ENCODE results near the gene LSM14A. TPM values are rescaled to one million over a fixed set of nuclear protein-coding genes. Genes with fewer than 3 reads are reported as not detected.

Gene LSM14A
- total RNA-seq, 1 experiment from 2014 or later: 161 TPM

- H3K9me3 Mint-ChIP-seq: no peaks in the 10 kb centered on the region
- peak overlapping the region; percentile 74 for H3K4me3 Mint-ChIP-seq
- DNase-seq (ENCODE audit: low spot score) (peak; percentile 53), ATAC-seq (peak; percentile 55)
- ChIA-PET CTCF (no interaction called here), POLR2A (interaction anchor here (0.6 kb wide), 1 partner anchor 1668 kb away, joined by 3 read pairs; no protein-coding TSS in a partner anchor)
- H3K27me3 Mint-ChIP-seq (ENCODE audit: low read depth): no peaks in the 10 kb centered on the region; the same call in 1 of the 2 replicates
- TF ChIP-seq ZNF396 (CRISPR knock-in tag; IDR thresholded peaks at IDR 0.05; ENCODE audit: borderline replicate concordance): no peak
- peak; percentile 53; the same call in 1 of the 2 replicates for TF ChIP-seq TP53 (CRISPR knock-in tag; IDR thresholded peaks at IDR 0.05)
- 0 out of 2 replicates have a peak, but pooled peaks have one; percentile 6 for TF ChIP-seq CREM (CRISPR knock-in tag; IDR thresholded peaks at IDR 0.05)
- peak; percentile 47; the same call in 1 of the 2 replicates for TF ChIP-seq E2F5 (CRISPR knock-in tag; IDR thresholded peaks at IDR 0.05)
- TF ChIP-seq CBFB (CRISPR knock-in tag; IDR thresholded peaks at IDR 0.05; ENCODE audit: low read depth): 0 out of 2 replicates have a peak, but pooled peaks have one; percentile 42
- 0 out of 2 replicates have a peak, but pooled peaks have one; percentile 28 for TF ChIP-seq FOXP4 (CRISPR knock-in tag; IDR thresholded peaks at IDR 0.05)
- TF ChIP-seq TEAD1 (CRISPR knock-in tag; IDR thresholded peaks at IDR 0.05): peak; percentile 42; the same call in 1 of the 2 replicates
- peak; percentile 62 for TF ChIP-seq ZNF423 (CRISPR knock-in tag; IDR thresholded peaks at IDR 0.05)
- TF ChIP-seq HMGXB4 (CRISPR knock-in tag; IDR thresholded peaks at IDR 0.05): peak; percentile 73; the same call in 1 of the 2 replicates
- 0 out of 2 replicates have a peak, but pooled peaks have one; percentile 23 for TF ChIP-seq ESRRA (CRISPR knock-in tag; IDR thresholded peaks at IDR 0.05; ENCODE audit: borderline replicate concordance)
- no peak for TF ChIP-seq FOXJ3 (CRISPR knock-in tag; IDR thresholded peaks at IDR 0.05; ENCODE audit: borderline replicate concordance)
- peak; percentile 32; the same call in 1 of the 2 replicates for TF ChIP-seq ETV6 (CRISPR knock-in tag; IDR thresholded peaks at IDR 0.05)
- no peak for TF ChIP-seq ZBTB21 (CRISPR knock-in tag; IDR thresholded peaks at IDR 0.05; ENCODE audit: borderline replicate concordance)
- 0 out of 2 replicates have a peak, but pooled peaks have one; percentile 13 for TF ChIP-seq FOXP1 (CRISPR knock-in tag; IDR thresholded peaks at IDR 0.05; ENCODE audit: borderline replicate concordance)
- no peaks in the 10 kb centered on the region for H3K36me3 Mint-ChIP-seq
- H3K27ac Mint-ChIP-seq: peak overlapping the region; percentile 83; the same call in 1 of the 2 replicates
- H3K4me1 Mint-ChIP-seq: peaks cover 17% of the 10 kb centered on the region
Observed at GRCh38 chr19:34254698-34255432, 82.6 kb downstream of the LSM14A start.

- POLR2A ChIA-PET: interaction anchor here (0.6 kb wide), 1 partner anchor 1668 kb away, joined by 3 read pairs; no protein-coding TSS in a partner anchor
- Mint-ChIP-seq H3K36me3 (no peaks in the 10 kb centered on the region), H3K27me3 (ENCODE audit: low read depth) (no peaks in the 10 kb centered on the region), H3K4me1 (peaks cover 19% of the 10 kb centered on the region), H3K27ac (peak overlapping the region; percentile 83; the same call in 1 of the 2 replicates), H3K4me3 (peak overlapping the region; percentile 74), H3K9me3 (no peaks in the 10 kb centered on the region)
- ATAC-seq (no peak), DNase-seq (ENCODE audit: low spot score) (no peak)
- CTCF ChIA-PET: no interaction called here
- TF ChIP-seq FOXP1 (CRISPR knock-in tag; IDR thresholded peaks at IDR 0.05; ENCODE audit: borderline replicate concordance): no peak
- no peak for TF ChIP-seq E2F1 (CRISPR knock-in tag; IDR thresholded peaks at IDR 0.05)
- no peak for TF ChIP-seq TCF7 (CRISPR knock-in tag; IDR thresholded peaks at IDR 0.05; ENCODE audit: low read depth)
- TF ChIP-seq TEAD1 (CRISPR knock-in tag; IDR thresholded peaks at IDR 0.05): no peak
- TF ChIP-seq HMGA2 (CRISPR knock-in tag; IDR thresholded peaks at IDR 0.05): no peak
- TF ChIP-seq NR3C1 (CRISPR knock-in tag; conservative IDR thresholded peaks at IDR 0.05; ENCODE audit: low read depth): no peak
Observed at GRCh38 chr19:34255546-34255945, 83.2 kb downstream of the LSM14A start.
